HG02610 (cell line): ENCODE results near the gene ADAM23.

Experiments used
- ATAC-seq: cut with Tn5 transposase; IDR thresholded peaks from one replicate; pipeline ENCODE4 v1.9.1; 2021; ENCODE audit warnings: mild to moderate bottlenecking, moderate library complexity; ENCODE audit not compliant: unreplicated experiment

ADAM23 gene

GRCh38 chr2:206488053-206488452, 44.7 kb downstream of the ADAM23 start:
- no peak for ATAC-seq

- no peak for ATAC-seq
Observed at GRCh38 chr2:206488623-206489022, 45.3 kb downstream of the ADAM23 start.

- no peak for ATAC-seq
Observed at GRCh38 chr2:206494061-206494460, 50.7 kb downstream of the ADAM23 start.

- ATAC-seq: no peak
Observed at GRCh38 chr2:206502729-206503128, 59.4 kb downstream of the ADAM23 start.

- no peak for ATAC-seq
Observed at GRCh38 chr2:206511283-206511682, 68.0 kb downstream of the ADAM23 start.

GRCh38 chr2:206512999-206513398, 69.7 kb downstream of the ADAM23 start:
- no peak for ATAC-seq

- no peak for ATAC-seq
Observed at GRCh38 chr2:206515580-206515979, 72.2 kb downstream of the ADAM23 start.

- no peak for ATAC-seq
Observed at GRCh38 chr2:206518997-206519396, 75.7 kb downstream of the ADAM23 start.

GRCh38 chr2:206520450-206520849, 77.1 kb downstream of the ADAM23 start:
- no peak for ATAC-seq

GRCh38 chr2:206521115-206521514, 77.8 kb downstream of the ADAM23 start:
- ATAC-seq: no peak

GRCh38 chr2:206521612-206522011, 78.3 kb downstream of the ADAM23 start:
- no peak for ATAC-seq

GRCh38 chr2:206526416-206526815, 83.1 kb downstream of the ADAM23 start:
- ATAC-seq: no peak

GRCh38 chr2:206527153-206527552, 83.8 kb downstream of the ADAM23 start:
- no peak for ATAC-seq

- ATAC-seq: no peak
Observed at GRCh38 chr2:206530727-206531126, 87.4 kb downstream of the ADAM23 start.

GRCh38 chr2:206531996-206532543, 88.7 kb downstream of the ADAM23 start:
- no peak for ATAC-seq

GRCh38 chr2:206533977-206534376, 90.6 kb downstream of the ADAM23 start:
- ATAC-seq: no peak

GRCh38 chr2:206535260-206535986, 92.1 kb downstream of the ADAM23 start:
- ATAC-seq: peak; percentile 60

GRCh38 chr2:206540757-206541156, 97.4 kb downstream of the ADAM23 start:
- no peak for ATAC-seq

- ATAC-seq: no peak
Observed at GRCh38 chr2:206543073-206543472, 99.7 kb downstream of the ADAM23 start.

GRCh38 chr2:206548383-206548782, 105.1 kb downstream of the ADAM23 start:
- ATAC-seq: no peak

GRCh38 chr2:206555721-206556120, 112.4 kb downstream of the ADAM23 start:
- ATAC-seq: no peak

- ATAC-seq: no peak
Observed at GRCh38 chr2:206556357-206556949, 113.1 kb downstream of the ADAM23 start.
